Neural crest cell (in vitro differentiated cells): ENCODE data around the gene RPA1. TPM values are rescaled to one million over a fixed set of nuclear protein-coding genes. Genes with fewer than 3 reads are reported as not detected.
"Not testable (repeated sequence)": the region's sequence is repeated elsewhere in the genome, so short reads cannot be mapped to it uniquely, and the experiment has no call there.

Source experiments
- DNase-seq: peaks from one replicate; pipeline ENCODE4 v3.0.0; 2021; ENCODE audit warnings: low read depth, mixed read lengths, low spot score
- H3K27ac Mint-ChIP-seq: one replicate; pipeline ENCODE4 v1.8.0; 2021; ENCODE audit warnings: mild to moderate bottlenecking, mixed read lengths; ENCODE audit not compliant: unreplicated experiment
- H3K27me3 Mint-ChIP-seq: 2 replicates; pipeline ENCODE4 v1.8.0; 2021; ENCODE audit warnings: low read depth, mild to moderate bottlenecking, mixed read lengths
- H3K36me3 Mint-ChIP-seq: 2 replicates; pipeline ENCODE4 v1.8.0; 2021; ENCODE audit warnings: low read depth, mild to moderate bottlenecking, mixed read lengths
- H3K4me1 Mint-ChIP-seq: 2 replicates; pipeline ENCODE4 v1.8.0; 2021; ENCODE audit warnings: mixed read lengths
- H3K4me3 Mint-ChIP-seq: one replicate; pipeline ENCODE4 v1.8.0; 2021; ENCODE audit warnings: mild to moderate bottlenecking, mixed read lengths
- H3K9me3 Mint-ChIP-seq: 2 replicates; pipeline ENCODE4 v1.8.0; 2021; ENCODE audit warnings: mixed read lengths
- total RNA-seq: library from RNA; stranded (reverse); gene quantifications from 2 replicates; pipeline ENCODE4 v1.2.1, GENCODE V29; 2021
- TF ChIP-seq, protein P1 (sequence below): fragments of 200-600 bp; sonication (generic); conservative IDR thresholded peaks from 2 replicates; pipeline ENCODE4 v1.5.0; 2021; ENCODE audit warnings: antibody characterized with exemption, mild to moderate bottlenecking

The RPA1 gene
- total RNA-seq, 1 donor from 2014 or later = 215 TPM

DNA sequence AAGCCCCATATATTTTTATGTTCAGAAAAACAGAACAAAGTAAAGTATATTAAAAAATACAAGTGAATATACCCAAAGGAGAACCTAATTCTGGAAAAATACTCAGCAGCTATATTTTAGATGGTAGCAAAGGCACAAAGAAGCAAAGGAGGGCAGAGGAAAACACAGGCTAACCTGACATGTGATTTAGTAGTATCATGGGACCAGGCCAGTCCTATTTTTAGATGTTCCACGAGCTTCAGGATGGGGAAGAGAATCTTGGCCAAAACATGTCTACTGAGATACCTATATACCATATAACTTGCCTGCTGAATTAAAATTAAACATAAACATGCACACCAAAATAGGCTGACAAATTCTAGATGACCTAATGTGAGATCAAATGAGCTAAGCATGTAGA is 33.0 kb upstream of the RPA1 start:
- no peak overlapping the region for H3K4me3 Mint-ChIP-seq
- H3K27ac Mint-ChIP-seq = no peak overlapping the region
- H3K4me1 Mint-ChIP-seq = no peaks in the 10 kb centered on the region
- TF ChIP-seq, protein P1, sequence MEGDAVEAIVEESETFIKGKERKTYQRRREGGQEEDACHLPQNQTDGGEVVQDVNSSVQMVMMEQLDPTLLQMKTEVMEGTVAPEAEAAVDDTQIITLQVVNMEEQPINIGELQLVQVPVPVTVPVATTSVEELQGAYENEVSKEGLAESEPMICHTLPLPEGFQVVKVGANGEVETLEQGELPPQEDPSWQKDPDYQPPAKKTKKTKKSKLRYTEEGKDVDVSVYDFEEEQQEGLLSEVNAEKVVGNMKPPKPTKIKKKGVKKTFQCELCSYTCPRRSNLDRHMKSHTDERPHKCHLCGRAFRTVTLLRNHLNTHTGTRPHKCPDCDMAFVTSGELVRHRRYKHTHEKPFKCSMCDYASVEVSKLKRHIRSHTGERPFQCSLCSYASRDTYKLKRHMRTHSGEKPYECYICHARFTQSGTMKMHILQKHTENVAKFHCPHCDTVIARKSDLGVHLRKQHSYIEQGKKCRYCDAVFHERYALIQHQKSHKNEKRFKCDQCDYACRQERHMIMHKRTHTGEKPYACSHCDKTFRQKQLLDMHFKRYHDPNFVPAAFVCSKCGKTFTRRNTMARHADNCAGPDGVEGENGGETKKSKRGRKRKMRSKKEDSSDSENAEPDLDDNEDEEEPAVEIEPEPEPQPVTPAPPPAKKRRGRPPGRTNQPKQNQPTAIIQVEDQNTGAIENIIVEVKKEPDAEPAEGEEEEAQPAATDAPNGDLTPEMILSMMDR = no peak
- no peaks in the 10 kb centered on the region for H3K27me3 Mint-ChIP-seq
- no peaks in the 10 kb centered on the region for H3K9me3 Mint-ChIP-seq
- DNase-seq = no peak
- no peaks in the 10 kb centered on the region for H3K36me3 Mint-ChIP-seq

DNA sequence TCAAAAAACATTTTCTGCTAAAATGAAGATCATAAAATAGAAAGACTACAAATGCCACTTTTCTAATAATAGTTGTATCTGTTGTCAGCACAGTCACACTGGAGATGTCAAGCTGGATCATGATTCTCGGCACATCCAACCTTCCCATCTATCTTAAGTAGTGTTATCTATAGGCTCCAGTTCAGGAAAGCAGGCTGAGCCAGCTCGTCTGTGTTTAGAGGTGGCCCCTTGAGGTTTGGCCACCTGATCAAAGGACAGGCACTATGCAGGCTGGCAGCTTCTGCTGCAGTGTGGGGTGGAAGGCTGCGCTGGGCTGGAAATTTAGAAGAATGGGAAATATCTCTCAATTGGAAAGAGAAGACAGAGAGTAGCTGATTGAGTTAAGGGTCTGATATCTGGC is 32.5 kb upstream of the RPA1 start:
- TF ChIP-seq, protein P1 = no peak
- H3K27ac Mint-ChIP-seq = no peak overlapping the region

DNA sequence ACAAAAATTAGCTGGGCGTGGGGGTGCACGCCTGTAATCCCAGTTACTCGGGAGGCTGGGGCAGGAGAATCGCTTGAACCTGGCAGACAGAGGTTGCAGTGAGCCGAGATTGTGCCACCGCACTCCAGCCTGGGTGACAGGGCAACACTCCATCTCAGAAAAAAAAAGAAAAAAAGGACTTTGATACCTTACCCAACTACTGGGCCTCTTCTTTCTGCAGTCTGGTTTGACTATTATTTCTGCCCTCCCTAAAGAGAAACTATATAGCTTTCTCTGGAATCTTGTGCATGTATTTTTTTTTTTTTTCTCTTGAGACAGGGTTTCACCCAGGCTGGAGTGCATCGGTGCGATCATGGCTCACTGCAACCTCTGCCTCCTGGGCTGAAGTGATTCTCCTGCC is 32.0 kb upstream of the RPA1 start:
- not testable (repeated sequence) for DNase-seq, H3K4me1 Mint-ChIP-seq, H3K36me3 Mint-ChIP-seq, H3K27ac Mint-ChIP-seq, H3K27me3 Mint-ChIP-seq, H3K9me3 Mint-ChIP-seq, H3K4me3 Mint-ChIP-seq

More for the DNA sequence above, 32.5 kb upstream of the RPA1 start:
- Mint-ChIP-seq H3K4me3 (no peak overlapping the region), H3K9me3 (no peaks in the 10 kb centered on the region), H3K4me1 (no peaks in the 10 kb centered on the region), H3K36me3 (no peaks in the 10 kb centered on the region), H3K27me3 (no peaks in the 10 kb centered on the region)
- no peak for DNase-seq

DNA sequence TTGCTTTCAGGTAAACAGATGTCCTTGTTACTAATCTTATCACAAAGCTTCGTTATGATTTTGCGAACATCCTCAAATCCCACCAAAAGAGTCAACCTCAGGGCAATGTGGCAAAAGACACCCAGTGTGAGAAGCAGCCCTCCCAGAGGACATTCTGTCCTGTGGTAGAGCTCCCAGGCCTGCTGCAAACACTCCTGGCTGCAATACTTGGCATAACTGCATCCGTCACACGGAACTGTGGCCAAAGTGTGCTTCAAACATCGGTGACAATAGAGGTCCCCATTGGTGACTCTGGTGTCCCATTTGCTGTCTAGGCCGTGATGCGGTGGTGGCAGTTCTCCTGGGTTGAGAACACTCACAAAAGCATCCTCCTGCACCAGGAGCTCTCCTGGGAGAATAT is 29.6 kb upstream of the RPA1 start:
- DNase-seq = no peak
- Mint-ChIP-seq H3K4me3 (no peak overlapping the region), H3K27ac (no peak overlapping the region), H3K9me3 (no peaks in the 10 kb centered on the region), H3K4me1 (no peaks in the 10 kb centered on the region), H3K27me3 (no peaks in the 10 kb centered on the region), H3K36me3 (peaks cover 5% of the 10 kb centered on the region)
- TF ChIP-seq, protein P1 = no peak

DNA sequence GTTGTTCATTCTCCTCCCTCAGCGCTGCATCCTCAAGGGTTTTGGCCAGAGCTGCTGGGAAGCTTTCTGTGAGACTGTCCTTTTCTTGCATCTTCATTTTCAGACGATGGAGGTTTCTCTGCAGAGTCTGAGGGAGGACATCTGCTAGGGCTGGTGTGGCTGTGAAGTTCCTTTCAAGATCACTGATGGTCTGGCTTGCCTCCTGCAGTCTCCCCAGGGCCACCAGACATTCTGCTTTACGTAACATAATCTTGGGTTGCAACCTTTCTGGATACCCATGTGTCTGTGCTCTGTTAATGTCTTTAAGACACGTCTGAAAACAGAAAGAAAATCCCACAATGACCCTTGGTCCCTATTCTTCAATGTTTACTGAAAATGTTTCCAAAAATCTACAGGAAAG is 29.1 kb upstream of the RPA1 start:
- Mint-ChIP-seq H3K4me3 (no peak overlapping the region), H3K27ac (no peak overlapping the region), H3K9me3 (no peaks in the 10 kb centered on the region), H3K36me3 (peaks cover 5% of the 10 kb centered on the region), H3K27me3 (no peaks in the 10 kb centered on the region), H3K4me1 (no peaks in the 10 kb centered on the region)
- DNase-seq = no peak
- TF ChIP-seq, protein P1 = no peak

DNA sequence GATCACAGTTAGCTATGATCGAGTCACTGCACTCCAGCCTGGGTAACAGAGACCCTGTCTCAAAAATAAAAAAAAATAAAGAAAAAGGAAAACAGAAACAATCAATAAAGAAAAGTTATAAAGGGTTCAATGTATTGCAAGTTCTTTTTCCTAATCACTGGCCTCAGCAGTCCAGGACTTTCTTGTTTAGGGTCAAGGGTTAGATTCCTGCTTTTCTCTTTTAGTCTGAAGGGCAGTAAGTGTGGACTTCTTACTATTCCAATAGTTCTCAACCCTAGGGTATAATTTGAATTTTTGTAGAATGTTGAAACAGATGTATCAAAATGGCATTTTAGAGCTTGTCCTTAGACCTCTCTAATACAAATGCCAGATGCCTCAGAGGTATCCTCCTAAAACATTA is 27.4 kb upstream of the RPA1 start:
- TF ChIP-seq, protein P1 = no peak
- H3K36me3 Mint-ChIP-seq = peaks cover 5% of the 10 kb centered on the region
- no peak overlapping the region for H3K4me3 Mint-ChIP-seq
- DNase-seq = no peak
- H3K27me3 Mint-ChIP-seq = no peaks in the 10 kb centered on the region
- H3K27ac Mint-ChIP-seq = no peak overlapping the region
- H3K4me1 Mint-ChIP-seq = no peaks in the 10 kb centered on the region
- no peaks in the 10 kb centered on the region for H3K9me3 Mint-ChIP-seq
